GM18507 (cell line): ENCODE measurements around the gene MEIKIN.

Experiments used
- DNase-seq: peaks from one replicate; pipeline ENCODE4 v3.0.0; 2011; ENCODE audit warnings: low read depth; ENCODE audit not compliant: insufficient read length; ENCODE audit errors: extremely low spot score
- FAIRE-seq: peaks from 2 replicates; lab custom pipeline; 2011; peaks lifted over from hg19 to GRCh38; lab: Jason Lieb, UNC

MEIKIN gene

DNA sequence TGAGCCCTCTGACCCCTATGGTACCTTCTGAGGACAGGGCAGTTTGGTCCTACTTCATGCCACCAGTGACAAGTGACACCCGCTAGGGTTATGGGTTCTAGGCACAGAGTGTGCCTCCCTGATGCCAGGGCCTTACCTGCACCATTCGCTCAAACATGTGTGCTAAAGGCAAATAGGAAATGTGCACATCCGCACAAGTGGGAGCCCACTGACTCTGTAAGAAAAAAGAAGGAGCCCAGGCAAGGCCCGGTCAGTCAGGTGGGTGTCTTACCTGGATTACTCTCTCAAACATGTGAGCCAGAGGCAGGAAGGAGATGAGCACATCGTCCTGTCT lies 29.1 kb upstream of the MEIKIN start:
- no peak for FAIRE-seq
- no peak for DNase-seq

DNA sequence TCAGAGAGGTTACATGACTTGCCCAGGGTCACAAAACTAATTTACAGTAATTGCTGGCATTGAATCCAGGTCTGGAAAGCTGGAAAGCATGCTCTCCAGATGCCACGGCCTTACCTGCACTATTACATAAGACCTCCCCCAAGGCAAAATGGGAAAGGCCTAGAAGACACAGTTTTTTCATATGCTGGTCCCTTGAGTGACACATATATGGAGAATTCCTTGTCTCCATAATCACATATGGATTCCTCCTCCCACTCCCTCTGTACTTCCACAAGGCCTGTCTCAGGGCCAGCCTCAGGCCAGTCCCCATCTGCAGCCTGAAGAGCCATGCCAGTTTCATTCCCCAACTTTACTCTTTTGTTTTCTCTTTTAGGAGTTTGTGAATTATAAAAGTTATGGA lies 28.6 kb upstream of the MEIKIN start:
- FAIRE-seq (no peak), DNase-seq (no peak)

DNA sequence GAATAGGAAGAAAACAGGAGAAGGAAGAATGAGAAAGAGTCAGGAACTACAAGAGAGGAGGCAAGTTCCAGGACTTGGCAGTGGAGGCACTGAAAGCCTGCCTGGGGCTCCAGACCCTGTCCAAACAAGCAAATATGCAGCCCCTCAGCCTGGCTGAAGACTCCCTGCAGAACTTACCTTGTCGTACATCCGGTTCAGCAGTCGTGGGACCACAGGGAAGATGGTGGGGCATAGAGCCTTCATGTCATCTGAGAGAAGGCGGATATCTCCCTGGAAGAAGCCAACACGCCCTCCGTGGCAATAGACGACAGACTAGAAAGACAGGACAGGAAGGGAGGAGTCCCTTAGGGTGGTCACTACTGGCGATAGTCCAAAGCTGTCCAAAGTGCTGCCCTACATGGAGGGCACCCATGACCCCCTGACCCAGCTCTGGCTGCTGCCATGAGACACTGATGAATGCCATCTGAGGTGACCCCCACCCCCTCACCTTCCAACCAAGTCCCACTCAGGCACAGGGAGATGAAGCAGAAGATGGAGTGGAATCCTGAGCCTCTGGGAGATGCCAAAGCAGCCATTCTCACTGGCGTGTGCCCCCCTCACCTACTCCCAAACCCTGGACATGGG lies 27.7 kb upstream of the MEIKIN start:
- FAIRE-seq (no peak), DNase-seq (no peak)

DNA sequence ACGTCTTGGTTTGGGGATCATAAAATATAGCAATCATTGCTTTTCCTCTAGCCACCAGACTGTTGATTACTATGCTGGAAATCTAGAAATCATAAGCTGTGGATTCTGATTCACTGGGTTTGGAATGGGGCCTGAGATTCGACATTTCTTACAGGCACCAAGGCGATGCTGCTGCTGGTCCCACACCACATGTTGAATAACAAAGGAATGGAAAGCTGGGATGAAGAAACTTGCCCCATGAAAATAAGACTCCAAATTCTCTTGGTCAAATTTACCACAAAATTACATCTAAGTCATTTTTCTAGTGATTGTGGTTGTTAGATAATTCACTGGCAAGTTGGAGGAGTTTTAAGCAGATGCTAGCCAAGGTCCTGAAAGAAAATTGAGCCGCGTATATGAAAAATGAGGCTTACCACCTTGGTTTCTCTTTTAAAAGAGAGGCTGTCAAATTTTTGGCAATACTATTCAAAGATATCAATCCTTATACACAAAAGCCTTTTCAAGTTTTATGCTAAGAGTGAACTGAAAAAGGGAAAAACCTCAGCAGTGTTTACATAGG lies 23.0 kb upstream of the MEIKIN start:
- FAIRE-seq, result no peak

DNA sequence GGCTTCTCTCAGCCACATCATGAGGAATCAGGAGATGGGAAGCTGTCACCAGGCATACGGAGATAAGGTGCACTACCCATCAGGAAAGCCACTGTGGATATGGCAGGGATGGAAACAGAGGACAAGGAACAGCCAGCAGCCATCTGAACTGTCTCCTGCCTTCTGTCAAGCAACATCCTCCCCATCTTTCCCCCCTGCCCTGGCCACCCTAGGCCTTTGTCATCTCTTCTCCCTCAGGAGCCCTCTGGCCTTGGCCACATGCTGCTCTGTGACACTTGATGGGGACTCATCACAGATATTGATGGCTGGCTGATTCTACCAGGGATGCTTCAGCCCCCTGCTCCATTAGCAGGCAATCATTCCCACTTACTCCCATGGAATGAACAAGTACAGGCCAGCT lies 21.1 kb upstream of the MEIKIN start:
- no peak for FAIRE-seq
- no peak for DNase-seq

More for the DNA sequence above, 23.0 kb upstream of the MEIKIN start:
- DNase-seq, result no peak

DNA sequence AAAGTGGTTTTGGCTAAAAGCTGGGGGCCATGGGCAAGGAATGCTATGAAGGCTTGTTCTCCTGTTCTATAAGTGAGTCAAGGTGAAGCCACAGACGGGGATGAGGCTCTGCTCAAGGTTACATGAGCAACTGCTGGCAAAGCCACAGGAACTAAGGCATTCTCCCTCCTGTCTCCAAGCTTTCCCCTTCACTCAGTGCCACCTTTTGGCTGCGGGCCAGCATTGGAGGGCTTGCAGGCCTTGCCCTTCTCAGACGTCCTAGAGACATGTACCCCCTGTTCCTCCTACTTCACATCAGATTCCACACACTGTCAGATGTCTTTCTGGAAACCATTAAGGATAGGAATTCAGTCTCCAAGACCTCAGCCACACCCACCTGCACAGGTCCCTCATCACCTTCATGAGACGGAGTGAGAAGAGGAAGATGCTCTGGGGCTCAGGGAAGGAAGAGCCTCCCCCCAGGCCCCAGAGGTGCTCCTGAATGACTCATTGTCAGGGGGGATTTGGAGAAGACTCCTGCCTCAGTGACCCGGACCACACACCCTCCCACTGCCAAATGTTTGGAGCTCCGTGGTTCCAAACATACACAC lies 20.5 kb upstream of the MEIKIN start:
- no peak for DNase-seq
- FAIRE-seq, result no peak

DNA sequence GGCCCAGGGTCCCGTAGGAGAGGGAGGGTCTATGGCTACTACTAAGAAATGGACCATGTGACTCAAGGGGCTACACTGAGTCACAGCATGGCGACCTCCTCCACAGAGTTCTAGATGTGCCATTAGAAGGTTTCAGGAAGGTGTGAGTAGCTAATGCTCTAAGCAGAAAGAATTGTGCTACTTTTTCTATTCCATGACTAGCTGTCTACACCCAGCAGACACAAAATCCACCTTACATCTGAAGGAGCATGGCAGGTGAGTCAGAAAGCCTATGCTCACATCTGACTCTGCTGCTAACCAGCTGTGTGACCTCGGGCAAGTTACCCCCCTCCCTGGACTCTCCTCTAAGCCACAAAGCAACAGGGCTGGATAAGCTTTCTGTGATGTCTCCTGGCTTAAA lies 14.4 kb upstream of the MEIKIN start:
- no peak for FAIRE-seq
- no peak for DNase-seq

DNA sequence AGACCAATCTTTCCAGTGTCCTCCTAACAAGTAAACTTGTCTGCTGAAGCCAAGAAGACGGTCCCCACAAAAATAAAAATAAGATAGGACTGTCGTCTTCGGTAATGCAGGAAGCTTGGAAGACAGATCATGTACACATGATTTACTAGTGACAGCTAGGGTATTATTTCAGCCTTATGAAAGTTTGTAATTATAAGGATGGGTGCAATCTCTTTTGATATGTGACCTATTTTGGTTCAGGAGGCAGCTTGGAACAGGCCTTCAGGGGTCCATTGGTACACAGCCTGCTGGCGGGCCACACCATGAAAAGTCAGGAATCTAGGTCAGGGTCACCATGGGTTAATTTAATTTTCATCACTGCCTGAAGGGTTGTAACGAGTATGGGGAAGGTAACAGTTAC lies 13.7 kb upstream of the MEIKIN start:
- no peak for DNase-seq
- FAIRE-seq, result no peak

- DNase-seq, result no peak
- no peak for FAIRE-seq
Observed at GRCh38 chr5:131957721-131958441, 12.4 kb upstream of the MEIKIN start.

DNA sequence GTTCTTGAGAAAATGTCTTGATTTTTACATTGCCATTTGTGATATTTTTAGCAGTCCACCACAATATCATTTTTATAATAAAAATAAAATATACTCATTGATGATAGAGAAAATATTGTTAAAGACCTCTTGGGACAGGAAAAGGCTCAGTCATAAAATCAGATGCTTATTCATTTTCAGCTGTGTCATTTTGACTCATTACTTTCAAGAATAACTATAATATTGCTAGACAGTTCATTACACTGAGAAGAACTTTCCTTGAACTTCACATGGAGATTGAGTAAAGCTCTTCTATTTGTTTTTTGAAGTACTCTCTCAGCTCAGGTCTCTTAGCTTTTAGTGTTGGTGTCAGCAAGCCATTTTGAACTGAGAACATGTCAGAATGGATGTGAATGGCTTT lies 8.5 kb upstream of the MEIKIN start:
- DNase-seq, result no peak
- no peak for FAIRE-seq

DNA sequence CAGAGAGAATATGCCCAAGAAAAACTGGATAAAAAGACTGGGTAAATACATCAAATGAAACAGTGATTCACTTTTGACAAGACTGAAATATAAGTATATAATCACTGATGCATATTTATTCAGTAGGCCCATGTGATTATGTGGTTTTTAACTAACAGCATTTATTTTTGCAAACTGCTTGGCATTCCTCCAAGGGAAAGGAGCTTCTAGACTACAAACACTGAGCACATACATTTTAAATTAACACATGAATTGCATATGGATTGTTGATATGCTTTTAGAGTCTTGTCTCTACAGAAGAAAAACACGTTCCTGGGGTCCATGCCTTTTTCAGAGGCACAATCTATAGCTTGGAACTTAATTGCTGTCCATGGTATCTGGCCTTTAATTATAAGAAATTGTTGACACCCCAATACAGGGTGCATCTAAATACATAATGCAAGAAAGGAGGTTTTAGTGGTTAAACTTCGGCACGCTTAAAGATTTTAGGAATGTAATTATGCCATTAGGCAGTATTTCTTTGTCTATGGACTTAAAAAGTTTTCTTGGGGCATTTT lies 6.9 kb upstream of the MEIKIN start:
- DNase-seq (no peak), FAIRE-seq (no peak)

DNA sequence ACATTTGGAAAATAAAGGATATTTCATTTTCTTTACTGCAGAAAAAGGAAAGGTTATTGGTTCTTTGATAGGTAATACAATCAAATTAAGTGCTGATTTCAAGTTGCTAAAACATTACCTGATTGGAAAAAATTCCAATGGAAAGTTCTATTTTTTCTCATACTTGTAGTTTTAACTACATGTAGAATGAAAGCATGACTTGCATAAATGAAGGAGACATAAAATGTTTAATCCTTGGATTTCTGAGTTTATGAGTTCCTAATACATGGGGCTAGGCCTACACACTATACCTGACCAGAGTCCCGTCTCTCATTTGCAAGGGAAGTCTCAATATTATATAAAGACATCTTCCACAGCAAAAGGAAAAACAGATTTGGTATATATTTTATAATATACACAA lies 5.2 kb upstream of the MEIKIN start:
- FAIRE-seq (no peak), DNase-seq (no peak)

DNA sequence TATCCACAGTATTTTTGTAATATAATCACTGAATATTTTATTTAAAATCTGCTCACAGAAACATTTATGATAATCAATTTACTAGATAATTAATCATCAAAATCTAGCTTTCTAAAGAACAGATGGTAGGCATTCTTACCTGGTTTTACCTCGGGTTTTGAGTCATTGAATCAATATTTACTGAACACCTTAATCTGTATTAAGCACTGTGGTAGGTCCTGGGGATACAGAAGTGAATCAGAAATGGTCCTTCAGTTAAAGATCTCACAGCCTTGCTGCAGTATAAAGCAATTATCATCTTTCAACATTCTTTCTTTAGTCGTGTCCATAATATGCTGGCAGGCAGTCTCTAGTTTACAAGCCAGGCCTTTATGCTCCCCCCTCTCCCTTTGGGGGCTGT lies 2.0 kb upstream of the MEIKIN start:
- no peak for FAIRE-seq
- DNase-seq, result no peak

- no peak for DNase-seq
Observed at GRCh38 chr5:131944702-131945550, 537 bp downstream of the MEIKIN start.

DNA sequence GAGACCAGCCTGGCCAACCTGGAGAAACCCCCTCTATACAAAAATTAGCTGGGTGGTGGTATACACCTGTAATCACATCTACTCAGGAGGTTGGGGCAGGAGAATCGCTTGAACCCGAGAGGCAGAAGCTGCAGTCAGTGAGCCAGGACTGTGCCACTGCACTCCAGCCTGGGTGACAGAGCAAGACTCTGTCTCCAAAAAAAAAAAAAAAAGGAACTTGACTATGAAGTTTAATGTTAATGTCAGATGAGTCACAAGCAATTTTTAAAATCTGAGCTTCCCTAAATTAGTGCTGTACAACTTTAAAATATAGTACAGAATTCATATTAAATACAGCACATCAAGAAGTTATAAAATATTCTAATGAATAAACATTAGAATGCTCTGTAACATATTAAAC lies 1.5 kb downstream of the MEIKIN start:
- DNase-seq, result no peak
- no peak for FAIRE-seq

More at GRCh38 chr5:131944702-131945550, 537 bp downstream of the MEIKIN start:
- no peak for FAIRE-seq

DNA sequence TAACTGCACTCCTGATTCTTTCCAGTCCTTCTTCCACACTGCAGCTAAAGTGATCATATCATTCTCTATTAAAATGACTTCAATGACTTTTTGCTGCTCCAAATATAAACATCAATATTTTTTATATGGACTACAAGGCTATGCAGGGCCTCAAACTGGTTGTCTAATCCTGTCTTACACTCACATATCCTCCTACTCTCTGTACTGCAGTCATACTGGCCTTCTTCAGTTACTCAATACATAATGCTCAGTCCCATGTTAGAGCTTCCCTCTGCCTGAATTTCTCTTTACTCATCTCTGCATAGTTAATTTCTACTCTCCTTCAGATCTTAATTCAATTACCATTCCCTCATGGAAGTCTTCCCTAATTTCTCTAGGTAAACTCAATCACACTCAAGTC lies 3.4 kb downstream of the MEIKIN start:
- no peak for FAIRE-seq
- DNase-seq, result no peak

DNA sequence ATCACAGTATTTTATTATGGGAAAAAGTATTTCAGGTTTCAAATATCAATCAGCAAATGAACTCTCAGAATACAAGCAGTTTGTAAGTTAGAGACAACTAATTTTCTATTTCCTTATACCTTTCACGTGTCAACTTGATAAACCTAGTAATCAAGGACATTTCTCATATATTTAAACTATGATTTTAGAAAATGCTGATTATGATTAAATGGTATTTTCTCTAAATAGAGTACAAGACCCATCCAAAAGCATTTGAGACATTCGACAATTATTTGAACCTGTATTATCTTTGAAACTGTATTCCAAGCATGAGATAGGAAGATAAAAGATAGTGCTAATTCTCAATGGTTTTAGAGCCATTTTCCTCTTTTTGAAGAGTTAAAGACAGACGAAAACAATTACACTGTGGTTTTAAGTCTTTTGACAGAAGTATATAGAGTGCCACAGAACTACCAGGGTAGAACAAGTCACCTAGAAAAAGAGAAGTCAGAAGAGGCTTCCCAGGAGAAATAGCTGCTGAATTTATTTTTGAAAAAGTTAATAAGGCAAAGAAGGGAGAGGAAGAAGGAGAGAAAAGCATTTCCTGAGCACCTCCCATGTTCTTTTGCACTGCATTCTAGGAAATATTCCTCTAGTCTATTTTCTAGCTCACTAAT lies 5.6 kb downstream of the MEIKIN start:
- DNase-seq (no peak), FAIRE-seq (no peak)

DNA sequence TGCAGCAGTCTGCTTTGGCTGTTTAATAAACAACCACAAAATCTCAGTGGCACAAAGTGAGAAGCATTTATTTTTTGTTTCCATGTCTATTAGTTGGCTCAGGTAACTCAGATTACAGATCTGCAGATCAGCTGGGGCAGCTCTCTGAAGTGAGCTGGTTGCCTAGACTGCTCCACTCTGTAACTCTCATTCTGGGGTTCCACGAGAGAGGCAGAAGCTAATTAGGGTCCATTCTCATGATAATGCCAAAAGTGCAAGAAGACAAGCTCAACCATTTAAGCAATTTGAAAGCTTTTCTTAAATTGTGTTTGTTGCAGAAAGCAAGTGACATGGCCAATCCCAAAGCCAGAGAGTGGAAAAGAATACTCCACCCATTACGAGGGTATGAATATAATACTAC lies 13.2 kb downstream of the MEIKIN start:
- no peak for FAIRE-seq
- no peak for DNase-seq

GRCh38 chr5:131928957-131929356 lies 16.5 kb downstream of the MEIKIN start:
- no peak for FAIRE-seq
- no peak for DNase-seq
